ENCODE measurements around the gene GNB4. TPM values are rescaled to one million over a fixed set of nuclear protein-coding genes. Genes with fewer than 3 reads are reported as not detected.

GNB4 gene
- total and polyA plus RNA-seq, 10 of the 15 experiments (the other 5 are each of a cell fraction or from before 2014, with no cell fraction given) = 0.14 to 3.4 (median 1.8) TPM

GRCh38 chr3:179398574-179399231 is 52.6 kb downstream of the GNB4 start:
- Histone ChIP-seq H3K79me2 (ENCODE audit: control insufficient read depth, insufficient read depth, low read length) (no peaks in the 10 kb centered on the region), H3K9ac (ENCODE audit: control insufficient read depth, insufficient read depth, low read length) (no peak overlapping the region), H3K27ac (ENCODE audit: control insufficient read depth, insufficient read depth) (no peak overlapping the region), H3K36me3 (ENCODE audit: control insufficient read depth in 2 of 2, insufficient read depth in 2 of 2, low read length in 1 of 2) (peaks cover 6 to 37% of the 10 kb centered on the region in 2 experiments), H3K4me2 (ENCODE audit: control insufficient read depth, insufficient read depth) (no peak overlapping the region), H3K4me3 (no peak overlapping the region), H4K20me1 (ENCODE audit: control insufficient read depth, insufficient read depth) (no peaks in the 10 kb centered on the region), H3K27me3 (replicated peaks in 1 of 2; ENCODE audit: control insufficient read depth in 2 of 2, insufficient read depth in 2 of 2, low read length in 1 of 2) (no peaks in the 10 kb centered on the region), H3K9me3 (replicated peaks; ENCODE audit: control insufficient read depth, insufficient read depth, low read length) (no peaks in the 10 kb centered on the region), H2AFZ (ENCODE audit: control insufficient read depth, low read depth, low read length) (no peak overlapping the region), H3K4me1 (ENCODE audit: control insufficient read depth, insufficient read depth, low read length) (no peaks in the 10 kb centered on the region)
- ChIA-PET SMC1A (ENCODE audit: uncharacterized antibody, unreplicated experiment) (interaction anchor here (0.6 to 1.5 kb wide), 3 partner anchors 17 to 337 kb away, joined by 3 read pairs; no protein-coding TSS in a partner anchor), POLR2A (no interaction called here), CTCF (interaction anchor here (0.8 kb wide), 1 partner anchor 93 kb away, joined by 3 read pairs; no protein-coding TSS in a partner anchor), RAD21 (ENCODE audit: unreplicated experiment) (no interaction called here)
- no peak for TF ChIP-seq ETV6 (conservative IDR thresholded peaks at IDR 0.05 in 1 of 2, IDR thresholded peaks at IDR 0.05 in 1 of 2; ENCODE audit: borderline replicate concordance in 1 of 2, low read depth in 1 of 2)
- peak; percentile 52 for TF ChIP-seq MEF2B (IDR thresholded peaks at IDR 0.05; ENCODE audit: partially characterized antibody, poor library complexity, severe bottlenecking)
- no peak for TF ChIP-seq CHD2 (IDR thresholded peaks at IDR 0.05; ENCODE audit: borderline replicate concordance, low read depth, low read length)
- TF ChIP-seq, protein P1, sequence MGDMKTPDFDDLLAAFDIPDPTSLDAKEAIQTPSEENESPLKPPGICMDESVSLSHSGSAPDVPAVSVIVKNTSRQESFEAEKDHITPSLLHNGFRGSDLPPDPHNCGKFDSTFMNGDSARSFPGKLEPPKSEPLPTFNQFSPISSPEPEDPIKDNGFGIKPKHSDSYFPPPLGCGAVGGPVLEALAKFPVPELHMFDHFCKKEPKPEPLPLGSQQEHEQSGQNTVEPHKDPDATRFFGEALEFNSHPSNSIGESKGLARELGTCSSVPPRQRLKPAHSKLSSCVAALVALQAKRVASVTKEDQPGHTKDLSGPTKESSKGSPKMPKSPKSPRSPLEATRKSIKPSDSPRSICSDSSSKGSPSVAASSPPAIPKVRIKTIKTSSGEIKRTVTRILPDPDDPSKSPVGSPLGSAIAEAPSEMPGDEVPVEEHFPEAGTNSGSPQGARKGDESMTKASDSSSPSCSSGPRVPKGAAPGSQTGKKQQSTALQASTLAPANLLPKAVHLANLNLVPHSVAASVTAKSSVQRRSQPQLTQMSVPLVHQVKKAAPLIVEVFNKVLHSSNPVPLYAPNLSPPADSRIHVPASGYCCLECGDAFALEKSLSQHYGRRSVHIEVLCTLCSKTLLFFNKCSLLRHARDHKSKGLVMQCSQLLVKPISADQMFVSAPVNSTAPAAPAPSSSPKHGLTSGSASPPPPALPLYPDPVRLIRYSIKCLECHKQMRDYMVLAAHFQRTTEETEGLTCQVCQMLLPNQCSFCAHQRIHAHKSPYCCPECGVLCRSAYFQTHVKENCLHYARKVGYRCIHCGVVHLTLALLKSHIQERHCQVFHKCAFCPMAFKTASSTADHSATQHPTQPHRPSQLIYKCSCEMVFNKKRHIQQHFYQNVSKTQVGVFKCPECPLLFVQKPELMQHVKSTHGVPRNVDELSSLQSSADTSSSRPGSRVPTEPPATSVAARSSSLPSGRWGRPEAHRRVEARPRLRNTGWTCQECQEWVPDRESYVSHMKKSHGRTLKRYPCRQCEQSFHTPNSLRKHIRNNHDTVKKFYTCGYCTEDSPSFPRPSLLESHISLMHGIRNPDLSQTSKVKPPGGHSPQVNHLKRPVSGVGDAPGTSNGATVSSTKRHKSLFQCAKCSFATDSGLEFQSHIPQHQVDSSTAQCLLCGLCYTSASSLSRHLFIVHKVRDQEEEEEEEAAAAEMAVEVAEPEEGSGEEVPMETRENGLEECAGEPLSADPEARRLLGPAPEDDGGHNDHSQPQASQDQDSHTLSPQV (IDR thresholded peaks at IDR 0.05) = no peak
- no peak for TF ChIP-seq BRCA1 (IDR thresholded peaks at IDR 0.05; ENCODE audit: low read depth, low read length)
- TF ChIP-seq ATF7 (IDR thresholded peaks at IDR 0.05; ENCODE audit: low read depth) = peak; percentile 65
- peak; percentile 78 for TF ChIP-seq MTA2 (IDR thresholded peaks at IDR 0.05; ENCODE audit: low read depth)
- 67% methylated on average over 2 of the region's 2 CpGs for WGBS (ENCODE audit: insufficient coverage, insufficient replicate concordance, low lambda C conversion rate, missing lambda C conversion rate)
- intact Hi-C loops (cut with micrococcal nuclease; ENCODE audit: unreplicated experiment) (no loop called here), in situ Hi-C loops (cut with MboI) (no loop called here)
- ATAC-seq (no peak), DNase-seq (ENCODE audit: low read depth, low spot score) (no peak), FAIRE-seq (peak; percentile 57)
- BruUV-seq (replicated peaks) = no TSS peak

Data from GM12878 (cell line).